Prostate gland (tissue), 2 donors: ENCODE measurements around the gene VAV3. TPM values are rescaled to one million over a fixed set of nuclear protein-coding genes. Genes with fewer than 3 reads are reported as not detected.

ENCODE experiments used
- DNase-seq: peaks from one replicate; pipeline ENCODE4 v3.0.0-alpha.2; 2019; ENCODE audit warnings: low spot score
- H3K27ac ChIP-seq, 2 donors: fragments of 200-600 bp; sonication (generic); 2 replicates each; pipeline ENCODE4 v1.5.1; 2017 to 2019
- H3K27me3 ChIP-seq: fragments of 200-600 bp; sonication (generic); replicated peaks from 2 replicates; pipeline ENCODE4 v1.5.1; 2019; ENCODE audit not compliant: insufficient read depth
- H3K36me3 ChIP-seq, 2 donors: fragments of 200-600 bp; sonication (generic); 1 replicate in 1 of 2; 2 replicates in 1 of 2; pipeline versions ENCODE4 v1.5.1 to v1.8.1; 2017 to 2019
- H3K4me1 ChIP-seq: fragments of 200-600 bp; sonication (generic); replicated peaks from 2 replicates; pipeline ENCODE4 v1.5.1; 2019
- H3K4me3 ChIP-seq, 2 donors: fragments of 200-600 bp; sonication (generic); 2 replicates each; pipeline ENCODE4 v1.5.1; 2017 to 2019
- H3K9me3 ChIP-seq: fragments of 200-600 bp; sonication (generic); 2 replicates; pipeline ENCODE4 v1.5.1; 2017
- POLR2A ChIP-seq: fragments of 450-650 bp; IDR thresholded peaks from one replicate; pipeline ENCODE4 v1.6.1; 2016; ENCODE audit warnings: antibody characterized with exemption, mild to moderate bottlenecking
- POLR2AphosphoS5 ChIP-seq: sonication (generic); formaldehyde crosslinking; IDR thresholded peaks from one replicate; pipeline ENCODE4 v1.6.1; 2017; ENCODE audit warnings: antibody characterized with exemption
- WGBS: methylation state at CpG from one replicate; pipeline ENCODE4 v1.1.5; 2018; 5-methylcytosine and 5-hydroxymethylcytosine counted together
- intact Hi-C: fragments of 100-400 bp; cut with DNase I; formaldehyde crosslinking; loops from one replicate; pipeline ENCODE4 v1.14.2; 2022
- total RNA-seq, 2 donors: library from RNA; depleted of rRNA; stranded (reverse); fragments of >200 nt; gene quantifications; one replicate each; pipeline ENCODE4 v1.1.0, GENCODE V29; 2016
- TF ChIP-seq, protein P1 (sequence below), 4 experiments: fragments of 200-600 bp in 2 of 4; fragments of 450-650 bp in 2 of 4; sonication (generic) in 2 of 4; IDR thresholded peaks; 1 replicate in 3 of 4; 2 replicates in 1 of 4; pipeline ENCODE4 v1.5.1; 2016 to 2019; ENCODE audit warnings: antibody characterized with exemption in 4 of 4, mild to moderate bottlenecking in 2 of 4, moderate library complexity in 2 of 4

The VAV3 gene
- total RNA-seq, 2 donors from 2014 or later: 14.5 TPM

DNA sequence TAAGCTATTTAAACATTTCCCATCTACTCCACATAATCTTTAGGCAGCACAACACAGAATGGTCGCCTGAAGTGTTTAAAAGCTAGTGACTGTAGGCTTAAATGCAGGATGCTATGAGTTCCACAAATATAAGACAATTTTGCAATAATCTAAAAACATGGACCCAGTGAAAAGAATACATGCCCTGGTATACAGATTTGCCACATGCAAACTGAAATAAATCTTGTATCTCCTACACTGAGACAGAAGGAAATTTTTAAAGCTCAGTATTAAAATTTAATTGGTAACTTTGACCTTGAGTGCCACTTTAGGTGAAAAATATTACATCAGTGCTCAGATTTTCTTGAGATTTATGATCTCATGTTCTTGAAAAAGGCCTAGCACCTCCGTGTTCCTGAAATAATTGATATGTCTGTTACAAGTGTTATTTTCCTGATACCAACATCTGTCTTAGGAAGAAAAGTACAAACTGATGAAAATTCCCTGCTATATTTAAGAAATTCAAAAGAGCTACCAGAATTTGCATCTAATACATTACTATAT is 285.5 kb downstream of the VAV3 start:
- Histone ChIP-seq H3K9me3 (no peaks in the 10 kb centered on the region), H3K36me3 (no peaks in the 10 kb centered on the region), H3K4me3 (no peak overlapping the region), H3K4me1 (no peaks in the 10 kb centered on the region), H3K27me3 (no peaks in the 10 kb centered on the region), H3K27ac (no peak overlapping the region)
- intact Hi-C loops: no loop called here
- no peak for DNase-seq
- WGBS: 61% methylated on average over 2 of the region's 2 CpGs
- TF ChIP-seq POLR2AphosphoS5 (no peak), POLR2A (no peak)
- TF ChIP-seq, protein P1, sequence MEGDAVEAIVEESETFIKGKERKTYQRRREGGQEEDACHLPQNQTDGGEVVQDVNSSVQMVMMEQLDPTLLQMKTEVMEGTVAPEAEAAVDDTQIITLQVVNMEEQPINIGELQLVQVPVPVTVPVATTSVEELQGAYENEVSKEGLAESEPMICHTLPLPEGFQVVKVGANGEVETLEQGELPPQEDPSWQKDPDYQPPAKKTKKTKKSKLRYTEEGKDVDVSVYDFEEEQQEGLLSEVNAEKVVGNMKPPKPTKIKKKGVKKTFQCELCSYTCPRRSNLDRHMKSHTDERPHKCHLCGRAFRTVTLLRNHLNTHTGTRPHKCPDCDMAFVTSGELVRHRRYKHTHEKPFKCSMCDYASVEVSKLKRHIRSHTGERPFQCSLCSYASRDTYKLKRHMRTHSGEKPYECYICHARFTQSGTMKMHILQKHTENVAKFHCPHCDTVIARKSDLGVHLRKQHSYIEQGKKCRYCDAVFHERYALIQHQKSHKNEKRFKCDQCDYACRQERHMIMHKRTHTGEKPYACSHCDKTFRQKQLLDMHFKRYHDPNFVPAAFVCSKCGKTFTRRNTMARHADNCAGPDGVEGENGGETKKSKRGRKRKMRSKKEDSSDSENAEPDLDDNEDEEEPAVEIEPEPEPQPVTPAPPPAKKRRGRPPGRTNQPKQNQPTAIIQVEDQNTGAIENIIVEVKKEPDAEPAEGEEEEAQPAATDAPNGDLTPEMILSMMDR (IDR thresholded peaks at IDR 0.05): no peak

- 95% methylated on average over 2 of the region's 2 CpGs for WGBS
- TF ChIP-seq POLR2A (no peak), POLR2AphosphoS5 (no peak)
- TF ChIP-seq, protein P1 (IDR thresholded peaks at IDR 0.05): no peak
- no peaks in the 10 kb centered on the region for H3K4me1 ChIP-seq
- no peaks in the 10 kb centered on the region for H3K36me3 ChIP-seq
- no peak for DNase-seq
- intact Hi-C loops: no loop called here
- no peak overlapping the region for H3K27ac ChIP-seq
- H3K9me3 ChIP-seq: no peaks in the 10 kb centered on the region
- no peak overlapping the region for H3K4me3 ChIP-seq
- H3K27me3 ChIP-seq: no peaks in the 10 kb centered on the region
Observed at GRCh38 chr1:107678993-107679392, 286.0 kb downstream of the VAV3 start.

GRCh38 chr1:107677697-107678096 is 287.3 kb downstream of the VAV3 start:
- H3K9me3 ChIP-seq: no peaks in the 10 kb centered on the region
- no peak overlapping the region for H3K27ac ChIP-seq
- intact Hi-C loops: no loop called here
- no peak overlapping the region for H3K4me3 ChIP-seq
- no peaks in the 10 kb centered on the region for H3K4me1 ChIP-seq
- DNase-seq: peak; percentile 45
- TF ChIP-seq POLR2AphosphoS5: no peak
- TF ChIP-seq, protein P1 (IDR thresholded peaks at IDR 0.05): no peak
- TF ChIP-seq POLR2A: no peak
- H3K27me3 ChIP-seq: no peaks in the 10 kb centered on the region
- H3K36me3 ChIP-seq: no peaks in the 10 kb centered on the region
- WGBS: 35% methylated on average over 3 of the region's 3 CpGs

GRCh38 chr1:107674486-107674885 is 290.5 kb downstream of the VAV3 start:
- Histone ChIP-seq H3K27me3 (no peaks in the 10 kb centered on the region), H3K4me1 (no peaks in the 10 kb centered on the region), H3K27ac (no peak overlapping the region), H3K9me3 (no peaks in the 10 kb centered on the region), H3K36me3 (no peaks in the 10 kb centered on the region), H3K4me3 (no peak overlapping the region)
- intact Hi-C loops: no loop called here
- no peak for DNase-seq
- WGBS: 68% methylated on average over 1 of the region's 1 CpG
- TF ChIP-seq, protein P1 (IDR thresholded peaks at IDR 0.05): no peak
- no peak for TF ChIP-seq POLR2AphosphoS5
- no peak for TF ChIP-seq POLR2A

GRCh38 chr1:107673006-107673405 is 292.0 kb downstream of the VAV3 start:
- no peak for DNase-seq
- H3K27me3 ChIP-seq: no peaks in the 10 kb centered on the region
- TF ChIP-seq POLR2AphosphoS5 (no peak), POLR2A (no peak)
- TF ChIP-seq, protein P1 (IDR thresholded peaks at IDR 0.05): no peak
- no peak overlapping the region for H3K4me3 ChIP-seq
- no peaks in the 10 kb centered on the region for H3K9me3 ChIP-seq
- H3K27ac ChIP-seq: no peak overlapping the region
- WGBS: 100% methylated on average over 2 of the region's 2 CpGs
- no peaks in the 10 kb centered on the region for H3K4me1 ChIP-seq
- intact Hi-C loops: no loop called here
- H3K36me3 ChIP-seq: no peaks in the 10 kb centered on the region
